Smooth muscle cell of bladder (primary cell): ENCODE results near the gene CDKN2A. TPM values are rescaled to one million over a fixed set of nuclear protein-coding genes. Genes with fewer than 3 reads are reported as not detected.

Experiments
- total RNA-seq: library from RNA; depleted of rRNA; stranded (reverse); fragments of >200 nt; gene quantifications from 2 replicates; pipeline ENCODE4 v1.2.3, GENCODE V29; 2014

CDKN2A gene
- 9.5 and 10.1 TPM in 2 replicates for total RNA-seq

DNA sequence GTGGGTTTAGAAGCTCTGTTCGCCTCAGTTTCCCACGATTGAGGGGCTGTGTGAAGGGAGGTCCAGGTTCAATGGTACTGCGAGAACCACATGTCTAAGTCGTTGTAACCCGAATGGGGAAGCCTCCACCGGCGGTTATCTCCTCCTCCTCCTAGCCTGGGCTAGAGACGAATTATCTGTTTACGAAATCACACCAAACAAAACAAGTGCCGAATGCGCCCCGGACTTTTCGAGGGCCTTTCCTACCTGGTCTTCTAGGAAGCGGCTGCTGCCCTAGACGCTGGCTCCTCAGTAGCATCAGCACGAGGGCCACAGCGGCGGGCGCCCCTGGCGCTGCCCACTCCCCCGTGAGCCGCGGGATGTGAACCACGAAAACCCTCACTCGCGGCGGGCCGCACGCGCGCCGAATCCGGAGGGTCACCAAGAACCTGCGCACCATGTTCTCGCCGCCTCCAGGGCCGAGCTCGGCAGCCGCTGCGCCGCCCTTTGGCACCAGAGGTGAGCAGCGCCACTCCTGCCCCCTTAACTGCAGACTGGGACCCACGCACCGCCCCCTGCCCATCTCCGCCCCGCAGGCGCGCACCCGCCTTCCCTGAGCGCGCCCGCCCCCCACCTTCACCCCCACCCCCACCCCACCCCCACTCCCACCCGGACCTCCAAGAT is at the start of gene CDKN2A:
CDKN2A (minus strand) TSS at position 500 of the 663 bp plus-strand sequence.

GRCh38 chr9:22008717-22009505 is 14.7 kb upstream of the CDKN2A start, which contains the start of gene CDKN2B:
Gene CDKN2B (minus strand): TSS chr9:22009305. CDS start chr9:22008953, 352 bp downstream.

GRCh38 chr9:21994556-21995005 is 389 bp upstream of the CDKN2A start, which contains the start of gene CDKN2B-AS1:
Gene CDKN2B-AS1 (plus strand): TSS chr9:21994791.

Other genes with a start within 250 kb of the CDKN2A start
- gene MTAP, start 191.8 kb downstream of the CDKN2A start, total RNA-seq = 16.8 and 23.1 TPM in 2 replicates
- 3.6 and 4.8 TPM in 2 replicates for gene CDKN2B-AS1, start 399 bp upstream of the CDKN2A start, total RNA-seq
- 18.5 and 37.2 TPM in 2 replicates for gene CDKN2B, start 14.9 kb upstream of the CDKN2A start, total RNA-seq